CD4-positive, alpha-beta T cell treated with Interleukin-4 for 4 hours (primary cell): Measurements from ENCODE around the gene CXXC1.
"Not testable (repeated sequence)": the region's sequence is repeated elsewhere in the genome, so short reads cannot be mapped to it uniquely, and the experiment has no call there.

Source experiments
- DNase-seq: peaks from one replicate; pipeline ENCODE4 v3.0.0-alpha.2; 2020

Gene CXXC1

GRCh38 chr18:50297621-50298442 is 10.3 kb upstream of the CXXC1 start:
- DNase-seq = peak; percentile 52

GRCh38 chr18:50293039-50293438 is 5.5 kb upstream of the CXXC1 start:
- DNase-seq = no peak

GRCh38 chr18:50289108-50289443 is 1.6 kb upstream of the CXXC1 start:
- no peak for DNase-seq

- DNase-seq = not testable (repeated sequence)
Observed at GRCh38 chr18:50288348-50289107, 1.0 kb upstream of the CXXC1 start.

GRCh38 chr18:50287028-50287440 is 458 bp downstream of the CXXC1 start:
- no peak for DNase-seq

- DNase-seq = peak; percentile 22
Observed at GRCh38 chr18:50286391-50287027, 983 bp downstream of the CXXC1 start.

- DNase-seq = no peak
Observed at GRCh38 chr18:50285631-50286321, 1.7 kb downstream of the CXXC1 start.

GRCh38 chr18:50285071-50285470 is 2.4 kb downstream of the CXXC1 start:
- no peak for DNase-seq

- DNase-seq = no peak
Observed at GRCh38 chr18:50284255-50284885, 3.1 kb downstream of the CXXC1 start.

GRCh38 chr18:50283469-50284209 is 3.9 kb downstream of the CXXC1 start:
- no peak for DNase-seq

GRCh38 chr18:50282521-50283335 is 4.8 kb downstream of the CXXC1 start:
- DNase-seq = no peak

- no peak for DNase-seq
Observed at GRCh38 chr18:50281972-50282520, 5.4 kb downstream of the CXXC1 start.

GRCh38 chr18:50281295-50281971 is 6.1 kb downstream of the CXXC1 start, which contains the start of gene MBD1:
Gene MBD1 (minus strand): TSS chr18:50281523. CDS start chr18:50279992, 1,531 bp downstream.
- peak; percentile 98 for DNase-seq

GRCh38 chr18:50280707-50281294 is 6.7 kb downstream of the CXXC1 start:
- DNase-seq = no peak

GRCh38 chr18:50279752-50280151 is 7.7 kb downstream of the CXXC1 start:
- DNase-seq = no peak

GRCh38 chr18:50277942-50278341 is 9.6 kb downstream of the CXXC1 start:
- no peak for DNase-seq

- DNase-seq = no peak
Observed at GRCh38 chr18:50276452-50276851, 11.0 kb downstream of the CXXC1 start.

GRCh38 chr18:50275503-50276036 is 11.9 kb downstream of the CXXC1 start:
- DNase-seq = no peak

- no peak for DNase-seq
Observed at GRCh38 chr18:50274941-50275340, 12.6 kb downstream of the CXXC1 start.
